Measurements from ENCODE around the gene TMEM145. TPM values are rescaled to one million over a fixed set of nuclear protein-coding genes. Genes with fewer than 3 reads are reported as not detected.

TMEM145 gene
- total RNA-seq, 6 donors from 2014 or later, result 0.34 to 0.79 (median 0.49) TPM; not detected in 3

GRCh38 chr19:42303876-42304275 is 9.2 kb upstream of the TMEM145 start:
- H3K27me3 ChIP-seq, result no peaks in the 10 kb centered on the region
- ATAC-seq (ENCODE audit: low FRiP score in 2 of 2) (no peak), DNase-seq (no peak)
- H3K27ac ChIP-seq, result no peak overlapping the region
- 76 to 93% methylated on average over 8 of the region's 8 CpGs for WGBS, 2 donors
- H3K36me3 ChIP-seq, result no peaks in the 10 kb centered on the region
- H3K4me1 ChIP-seq, result peaks cover 9 to 17% (median 15%) of the 10 kb centered on the region in 4 donors
- no peak overlapping the region for H3K4me3 ChIP-seq
- no peaks in the 10 kb centered on the region for H3K9me3 ChIP-seq
- no peak for TF ChIP-seq CTCF (IDR thresholded peaks at IDR 0.05)
- TF ChIP-seq POLR2A (IDR thresholded peaks at IDR 0.05), result no peak
- TF ChIP-seq POLR2AphosphoS5 (IDR thresholded peaks at IDR 0.05), result no peak
- TF ChIP-seq EP300 (IDR thresholded peaks at IDR 0.05), result no peak

- H3K4me1 ChIP-seq, result peaks cover 7 to 14% (median 12%) of the 10 kb centered on the region in 4 donors
- H3K27ac ChIP-seq, result no peak overlapping the region
- WGBS, 2 donors, result 90 to 93% methylated on average over 22 of the region's 22 CpGs
- no peaks in the 10 kb centered on the region for H3K27me3 ChIP-seq
- no peaks in the 10 kb centered on the region for H3K36me3 ChIP-seq
- H3K9me3 ChIP-seq, result no peaks in the 10 kb centered on the region
- no peak for TF ChIP-seq POLR2A (IDR thresholded peaks at IDR 0.05)
- DNase-seq (peak in 1 of 2 donors; percentile 71), ATAC-seq (ENCODE audit: low FRiP score in 2 of 2) (no peak)
- no peak overlapping the region for H3K4me3 ChIP-seq
These were observed 6.5 kb upstream of the TMEM145 start for GRCh38 chr19:42306646-42307045.

- H3K4me1 ChIP-seq, result peaks cover 7 to 16% (median 13%) of the 10 kb centered on the region in 4 donors
- TF ChIP-seq EP300 (IDR thresholded peaks at IDR 0.05) (no peak), CTCF (IDR thresholded peaks at IDR 0.05) (no peak), POLR2AphosphoS5 (IDR thresholded peaks at IDR 0.05) (no peak), POLR2A (IDR thresholded peaks at IDR 0.05) (no peak)
- H3K36me3 ChIP-seq, result no peaks in the 10 kb centered on the region
- H3K9me3 ChIP-seq, result no peaks in the 10 kb centered on the region
- WGBS, 2 donors, result 92 to 100% methylated on average over 3 to 14 of the region's 14 CpGs
- H3K4me3 ChIP-seq, result no peak overlapping the region
- ATAC-seq (ENCODE audit: low FRiP score in 2 of 2), result no peak
- peaks cover 0 to 24% (median 7%) of the 10 kb centered on the region in 4 donors for H3K27me3 ChIP-seq
- peak in 1 of 2 donors; percentile 52 for DNase-seq
- no peak overlapping the region for H3K27ac ChIP-seq
These were observed 3.4 kb upstream of the TMEM145 start for GRCh38 chr19:42309686-42310085.

GRCh38 chr19:42311657-42312056 is 1.5 kb upstream of the TMEM145 start:
- no peak overlapping the region for H3K27ac ChIP-seq
- peaks cover 0 to 25% (median 7%) of the 10 kb centered on the region in 4 donors for H3K27me3 ChIP-seq
- WGBS, 2 donors, result 82 to 83% methylated on average over 1 to 2 of the region's 2 CpGs
- peaks cover 10 to 20% (median 16%) of the 10 kb centered on the region in 4 donors for H3K4me1 ChIP-seq
- H3K4me3 ChIP-seq, result no peak overlapping the region
- H3K9me3 ChIP-seq, result no peaks in the 10 kb centered on the region
- TF ChIP-seq EP300 (IDR thresholded peaks at IDR 0.05) (no peak), POLR2AphosphoS5 (IDR thresholded peaks at IDR 0.05) (no peak), POLR2A (IDR thresholded peaks at IDR 0.05) (no peak), CTCF (IDR thresholded peaks at IDR 0.05) (no peak)
- no peak for ATAC-seq (ENCODE audit: low FRiP score in 2 of 2)
- H3K36me3 ChIP-seq, result no peaks in the 10 kb centered on the region
- DNase-seq, result no peak

GRCh38 chr19:42312370-42312769 is 739 bp upstream of the TMEM145 start:
- no peak overlapping the region for H3K4me3 ChIP-seq
- peaks cover 11 to 23% (median 20%) of the 10 kb centered on the region in 4 donors for H3K4me1 ChIP-seq
- WGBS, 2 donors, result 82 to 89% methylated on average over 4 to 5 of the region's 5 CpGs

More at GRCh38 chr19:42312370-42312769, 739 bp upstream of the TMEM145 start:
- no peak for ATAC-seq (ENCODE audit: low FRiP score in 2 of 2)
- Histone ChIP-seq H3K27me3 (peaks cover 0 to 25% (median 7%) of the 10 kb centered on the region in 4 donors), H3K36me3 (no peaks in the 10 kb centered on the region), H3K9me3 (no peaks in the 10 kb centered on the region), H3K27ac (no peak overlapping the region)
- no peak for TF ChIP-seq POLR2A (IDR thresholded peaks at IDR 0.05)
- no peak for TF ChIP-seq EP300 (IDR thresholded peaks at IDR 0.05)
- no peak for TF ChIP-seq CTCF (IDR thresholded peaks at IDR 0.05)
- DNase-seq, result no peak

All from upper lobe of left lung (tissue), 6 donors.